GM21737 (cell line): Measurements from ENCODE around the gene FURIN.
"Not testable (repeated sequence)": the region's sequence is repeated elsewhere in the genome, so short reads cannot be mapped to it uniquely, and the experiment has no call there.

Experiments used
- ATAC-seq: cut with Tn5 transposase; IDR thresholded peaks from one replicate; pipeline ENCODE4 v1.9.1; 2021; ENCODE audit warnings: mild to moderate bottlenecking, moderate library complexity; ENCODE audit not compliant: unreplicated experiment

FURIN gene

GRCh38 chr15:90869601-90870353 is 1.4 kb downstream of the FURIN start:
- no peak for ATAC-seq

- no peak for ATAC-seq
Measured at GRCh38 chr15:90870354-90871138, 2.2 kb downstream of the FURIN start.

GRCh38 chr15:90871139-90871715 is 2.8 kb downstream of the FURIN start:
- ATAC-seq, result peak; percentile 25

GRCh38 chr15:90871716-90872485 is 3.5 kb downstream of the FURIN start:
- ATAC-seq, result peak; percentile 28

- peak; percentile 19 for ATAC-seq
Measured at GRCh38 chr15:90872486-90873184, 4.2 kb downstream of the FURIN start.

- no peak for ATAC-seq
Measured at GRCh38 chr15:90873488-90873997, 5.2 kb downstream of the FURIN start.

GRCh38 chr15:90873998-90874605 is 5.7 kb downstream of the FURIN start:
- ATAC-seq, result no peak

- not testable (repeated sequence) for ATAC-seq
Measured at GRCh38 chr15:90874986-90875385, 6.6 kb downstream of the FURIN start.

- ATAC-seq, result no peak
Measured at GRCh38 chr15:90875549-90875981, 7.2 kb downstream of the FURIN start.

GRCh38 chr15:90876046-90876445 is 7.7 kb downstream of the FURIN start:
- no peak for ATAC-seq

GRCh38 chr15:90876512-90877170 is 8.3 kb downstream of the FURIN start:
- no peak for ATAC-seq

- no peak for ATAC-seq
Measured at GRCh38 chr15:90877315-90877714, 8.9 kb downstream of the FURIN start.

- ATAC-seq, result no peak
Measured at GRCh38 chr15:90877996-90878395, 9.6 kb downstream of the FURIN start.

GRCh38 chr15:90878660-90879059 is 10.3 kb downstream of the FURIN start:
- no peak for ATAC-seq

GRCh38 chr15:90879730-90880366 is 11.5 kb downstream of the FURIN start:
- no peak for ATAC-seq

- no peak for ATAC-seq
Measured at GRCh38 chr15:90880381-90881145, 12.2 kb downstream of the FURIN start.

GRCh38 chr15:90881181-90881977 is 13.0 kb downstream of the FURIN start:
- no peak for ATAC-seq
